ENCODE results near the gene OR1I1. TPM values are rescaled to one million over a fixed set of nuclear protein-coding genes. Genes with fewer than 3 reads are reported as not detected.

OR1I1 gene
- polyA plus RNA-seq, 2 of the 4 experiments (the other 2 are of a cell fraction), result not detected

DNA sequence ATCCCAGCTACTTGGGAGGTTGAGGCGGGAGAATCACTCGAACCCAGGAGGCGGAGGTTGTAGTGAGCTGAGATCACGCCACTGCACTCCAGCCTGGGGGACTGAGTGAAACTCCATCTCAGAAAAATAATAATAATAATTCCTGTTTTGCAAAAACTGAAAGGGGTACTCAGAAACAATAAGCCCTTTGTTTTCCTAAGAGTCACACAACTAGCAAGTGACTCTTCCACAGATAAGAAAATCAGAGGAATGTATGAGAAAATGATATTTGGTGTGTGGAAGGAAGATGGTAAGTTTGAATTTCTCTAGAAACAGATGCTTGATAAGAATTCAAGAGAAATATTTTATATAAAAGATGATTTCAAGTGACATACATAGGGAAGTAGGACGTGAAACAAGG is 60.3 kb downstream of the OR1I1 start:
- CTCF ChIA-PET, result no interaction called here
- FAIRE-seq, result no peak
- H3K4me1 ChIP-seq, result no peaks in the 10 kb centered on the region
- peaks cover 6% of the 10 kb centered on the region; the same call in 1 of the 3 replicates for H3K9me3 ChIP-seq
- TF ChIP-seq, protein P1, sequence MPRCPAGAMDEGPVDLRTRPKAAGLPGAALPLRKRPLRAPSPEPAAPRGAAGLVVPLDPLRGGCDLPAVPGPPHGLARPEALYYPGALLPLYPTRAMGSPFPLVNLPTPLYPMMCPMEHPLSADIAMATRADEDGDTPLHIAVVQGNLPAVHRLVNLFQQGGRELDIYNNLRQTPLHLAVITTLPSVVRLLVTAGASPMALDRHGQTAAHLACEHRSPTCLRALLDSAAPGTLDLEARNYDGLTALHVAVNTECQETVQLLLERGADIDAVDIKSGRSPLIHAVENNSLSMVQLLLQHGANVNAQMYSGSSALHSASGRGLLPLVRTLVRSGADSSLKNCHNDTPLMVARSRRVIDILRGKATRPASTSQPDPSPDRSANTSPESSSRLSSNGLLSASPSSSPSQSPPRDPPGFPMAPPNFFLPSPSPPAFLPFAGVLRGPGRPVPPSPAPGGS (IDR thresholded peaks at IDR 0.05), result no peak
- TF ChIP-seq CHD2 (IDR thresholded peaks at IDR 0.05; ENCODE audit: low read length, partially characterized antibody) (no peak), HOXB5 (CRISPR knock-in tag; IDR thresholded peaks at IDR 0.05) (no peak), HOXA7 (CRISPR knock-in tag; IDR thresholded peaks at IDR 0.05) (no peak), ESRRA (IDR thresholded peaks at IDR 0.05; ENCODE audit: borderline replicate concordance, low read length) (no peak), FOXS1 (CRISPR knock-in tag; IDR thresholded peaks at IDR 0.05) (no peak), HDAC2 (IDR thresholded peaks at IDR 0.05) (no peak)
- TF ChIP-seq, protein P2, sequence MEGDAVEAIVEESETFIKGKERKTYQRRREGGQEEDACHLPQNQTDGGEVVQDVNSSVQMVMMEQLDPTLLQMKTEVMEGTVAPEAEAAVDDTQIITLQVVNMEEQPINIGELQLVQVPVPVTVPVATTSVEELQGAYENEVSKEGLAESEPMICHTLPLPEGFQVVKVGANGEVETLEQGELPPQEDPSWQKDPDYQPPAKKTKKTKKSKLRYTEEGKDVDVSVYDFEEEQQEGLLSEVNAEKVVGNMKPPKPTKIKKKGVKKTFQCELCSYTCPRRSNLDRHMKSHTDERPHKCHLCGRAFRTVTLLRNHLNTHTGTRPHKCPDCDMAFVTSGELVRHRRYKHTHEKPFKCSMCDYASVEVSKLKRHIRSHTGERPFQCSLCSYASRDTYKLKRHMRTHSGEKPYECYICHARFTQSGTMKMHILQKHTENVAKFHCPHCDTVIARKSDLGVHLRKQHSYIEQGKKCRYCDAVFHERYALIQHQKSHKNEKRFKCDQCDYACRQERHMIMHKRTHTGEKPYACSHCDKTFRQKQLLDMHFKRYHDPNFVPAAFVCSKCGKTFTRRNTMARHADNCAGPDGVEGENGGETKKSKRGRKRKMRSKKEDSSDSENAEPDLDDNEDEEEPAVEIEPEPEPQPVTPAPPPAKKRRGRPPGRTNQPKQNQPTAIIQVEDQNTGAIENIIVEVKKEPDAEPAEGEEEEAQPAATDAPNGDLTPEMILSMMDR (IDR thresholded peaks at IDR 0.05), result no peak
- TF ChIP-seq, protein P3, sequence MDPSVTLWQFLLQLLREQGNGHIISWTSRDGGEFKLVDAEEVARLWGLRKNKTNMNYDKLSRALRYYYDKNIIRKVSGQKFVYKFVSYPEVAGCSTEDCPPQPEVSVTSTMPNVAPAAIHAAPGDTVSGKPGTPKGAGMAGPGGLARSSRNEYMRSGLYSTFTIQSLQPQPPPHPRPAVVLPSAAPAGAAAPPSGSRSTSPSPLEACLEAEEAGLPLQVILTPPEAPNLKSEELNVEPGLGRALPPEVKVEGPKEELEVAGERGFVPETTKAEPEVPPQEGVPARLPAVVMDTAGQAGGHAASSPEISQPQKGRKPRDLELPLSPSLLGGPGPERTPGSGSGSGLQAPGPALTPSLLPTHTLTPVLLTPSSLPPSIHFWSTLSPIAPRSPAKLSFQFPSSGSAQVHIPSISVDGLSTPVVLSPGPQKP (IDR thresholded peaks at IDR 0.05; ENCODE audit: low read depth, low read length), result no peak
- no peak overlapping the region for H3K4me2 ChIP-seq
- WGBS (ENCODE audit: missing lambda C conversion rate), result 58% methylated on average over 5 of the region's 5 CpGs
- H3K27ac ChIP-seq, result no peak overlapping the region
- POLR2A ChIA-PET, result no interaction called here
- H3K4me3 ChIP-seq, result no peak overlapping the region
- no peak for ATAC-seq
- no peak for DNase-seq (ENCODE audit: low read depth in 1 of 2, low spot score in 1 of 2)

Other genes starting within 250 kb of the OR1I1 start
- not detected in 2 replicates for gene OR7A5, start 247.0 kb upstream of the OR1I1 start, polyA plus RNA-seq (2011; rRNA removed)
- gene OR7A5, start 247.0 kb upstream of the OR1I1 start, polyA plus RNA-seq (2017; fragmentation: RNase III; extraction: RNeasy Plus Mini Kit Qiagen cat#74134 plus additional on column Dnase treatment), result not detected in 3 replicates
- gene OR7C1, start 247.0 kb upstream of the OR1I1 start, polyA plus RNA-seq (2011; rRNA removed), result not detected in 2 replicates
- not detected in 3 replicates for gene OR7C1, start 247.0 kb upstream of the OR1I1 start, polyA plus RNA-seq (2017; fragmentation: RNase III; extraction: RNeasy Plus Mini Kit Qiagen cat#74134 plus additional on column Dnase treatment)
- not detected in 2 replicates for gene OR7A10, start 233.3 kb upstream of the OR1I1 start, polyA plus RNA-seq (2011; rRNA removed)
- not detected in 3 replicates for gene OR7A10, start 233.3 kb upstream of the OR1I1 start, polyA plus RNA-seq (2017; fragmentation: RNase III; extraction: RNeasy Plus Mini Kit Qiagen cat#74134 plus additional on column Dnase treatment)
- not detected in 2 replicates for gene OR7A17, start 196.1 kb upstream of the OR1I1 start, polyA plus RNA-seq (2011; rRNA removed)
- gene OR7A17, start 196.1 kb upstream of the OR1I1 start, polyA plus RNA-seq (2017; fragmentation: RNase III; extraction: RNeasy Plus Mini Kit Qiagen cat#74134 plus additional on column Dnase treatment), result not detected in 3 replicates
- not detected in 2 replicates for gene OR7C2, start 140.7 kb upstream of the OR1I1 start, polyA plus RNA-seq (2011; rRNA removed)
- gene OR7C2, start 140.7 kb upstream of the OR1I1 start, polyA plus RNA-seq (2017; fragmentation: RNase III; extraction: RNeasy Plus Mini Kit Qiagen cat#74134 plus additional on column Dnase treatment), result not detected in 3 replicates
- not detected in 2 replicates for gene SLC1A6, start 102.3 kb upstream of the OR1I1 start, polyA plus RNA-seq (2011; rRNA removed)
- not detected in 3 replicates for gene SLC1A6, start 102.3 kb upstream of the OR1I1 start, polyA plus RNA-seq (2017; fragmentation: RNase III; extraction: RNeasy Plus Mini Kit Qiagen cat#74134 plus additional on column Dnase treatment)
- not detected in 2 replicates for gene CASP14, start 32.7 kb upstream of the OR1I1 start, polyA plus RNA-seq (2011; rRNA removed)
- not detected in 3 replicates for gene CASP14, start 32.7 kb upstream of the OR1I1 start, polyA plus RNA-seq (2017; fragmentation: RNase III; extraction: RNeasy Plus Mini Kit Qiagen cat#74134 plus additional on column Dnase treatment)
- gene SYDE1, start 25.2 kb downstream of the OR1I1 start, polyA plus RNA-seq (2011; rRNA removed), result 5.0 and 5.5 TPM in 2 replicates
- 7.7 to 10.3 TPM (median 8.8 TPM) in 3 replicates for gene SYDE1, start 25.2 kb downstream of the OR1I1 start, polyA plus RNA-seq (2017; fragmentation: RNase III; extraction: RNeasy Plus Mini Kit Qiagen cat#74134 plus additional on column Dnase treatment)
- 14.7 and 21.3 TPM in 2 replicates for gene NOTCH3, start 118.8 kb downstream of the OR1I1 start, polyA plus RNA-seq (2011; rRNA removed)
- gene NOTCH3, start 118.8 kb downstream of the OR1I1 start, polyA plus RNA-seq (2017; fragmentation: RNase III; extraction: RNeasy Plus Mini Kit Qiagen cat#74134 plus additional on column Dnase treatment), result 6.4 to 9.5 TPM (median 6.9 TPM) in 3 replicates
- 0.12 and 0.29 TPM in 2 replicates for gene EPHX3, start 150.2 kb downstream of the OR1I1 start, polyA plus RNA-seq (2011; rRNA removed)
- gene EPHX3, start 150.2 kb downstream of the OR1I1 start, polyA plus RNA-seq (2017; fragmentation: RNase III; extraction: RNeasy Plus Mini Kit Qiagen cat#74134 plus additional on column Dnase treatment), result 0.05 to 0.08 TPM (median 0.08 TPM) in 3 replicates

Data from A549 (cell line).